ENCODE results near the gene STARD3NL. TPM values are rescaled to one million over a fixed set of nuclear protein-coding genes. Genes with fewer than 3 reads are reported as not detected.

The STARD3NL gene
- polyA plus RNA-seq, 3 donors = 36.6 to 100 (median 86.8) TPM

GRCh38 chr7:38223306-38223705, 45.3 kb downstream of the STARD3NL start:
- Histone ChIP-seq H3K79me2 (ENCODE audit: insufficient read depth, low read length) (peaks cover 3% of the 10 kb centered on the region), H3K27me3 (ENCODE audit: control insufficient read depth in 2 of 2, insufficient read depth in 2 of 2, low read length in 2 of 2) (no peaks in the 10 kb centered on the region), H3K36me3 (replicated peaks in 1 of 2; ENCODE audit: control insufficient read depth in 1 of 2, insufficient read depth in 2 of 2, low read length in 2 of 2) (peaks cover 33 to 71% of the 10 kb centered on the region in 2 donors), H3K4me2 (replicated peaks; ENCODE audit: extremely low read depth, low read length, poor library complexity, severe bottlenecking) (no peak overlapping the region), H4K20me1 (ENCODE audit: insufficient read depth, low read length) (no peaks in the 10 kb centered on the region), H3K4me1 (ENCODE audit: control insufficient read depth in 1 of 2, insufficient read depth in 2 of 2, low read length in 2 of 2) (peaks cover 11 to 16% of the 10 kb centered on the region in 2 donors), H3K9me3 (replicated peaks in 1 of 2; ENCODE audit: control insufficient read depth in 1 of 2, insufficient read depth in 1 of 2, low read length in 2 of 2) (no peaks in the 10 kb centered on the region), H3K9ac (ENCODE audit: insufficient read depth, low read length, poor library complexity, severe bottlenecking) (no peak overlapping the region), H3K27ac (ENCODE audit: low read depth in 1 of 2, low read length in 2 of 2) (peak overlapping the region in 1 of 2 donors; percentile 43), H2AFZ (ENCODE audit: insufficient read depth, low read depth, low read length, poor library complexity, severe bottlenecking) (no peak overlapping the region), H3K4me3 (replicated peaks in 1 of 3; ENCODE audit: low read depth in 2 of 3, low read length in 3 of 3) (no peak overlapping the region)
- no CpG with 5 or more reads among the region's 2 CpGs for WGBS (ENCODE audit: insufficient coverage)
- Mint-ChIP-seq H3K4me3 (no peak overlapping the region), H3K9me3 (no peaks in the 10 kb centered on the region), H3K27me3 (ENCODE audit: low read depth in 3 of 3) (no peaks in the 10 kb centered on the region), H3K4me1 (peaks cover 25% of the 10 kb centered on the region), H3K27ac (peak overlapping the region in 3 of 7 donors; percentile 49 to 76 (median 69)), H3K36me3 (peaks cover 66% of the 10 kb centered on the region in 2 donors)
- intact Hi-C loops (cut with micrococcal nuclease) = loop anchor here (2.0 to 5.0 kb wide), 2 partner anchors 116 to 117 kb away; no protein-coding TSS in a partner anchor
- peak in 2 of 3 donors; percentile 31 to 33 for DNase-seq
- TF ChIP-seq CTCF (IDR thresholded peaks at IDR 0.05) = no peak

DNA sequence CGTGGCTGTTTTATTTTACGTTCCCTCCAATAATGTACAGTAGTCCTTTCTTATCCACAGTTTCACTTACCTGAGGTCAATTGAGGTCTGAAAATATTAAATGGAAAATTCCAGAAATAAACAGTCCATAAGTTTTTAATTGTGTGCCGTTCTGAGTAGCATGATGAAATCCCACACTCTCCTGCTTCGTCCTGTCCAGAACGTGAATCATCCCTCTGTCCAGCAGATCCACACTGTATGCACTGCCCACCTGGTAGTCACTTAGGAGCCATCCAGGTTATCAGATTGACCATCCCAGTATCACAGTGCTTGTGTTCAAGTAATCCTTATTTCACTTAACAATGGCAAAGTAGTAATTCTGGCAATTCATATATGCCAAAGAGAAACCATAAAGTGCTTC, 46.3 kb downstream of the STARD3NL start:
- H3K4me3 ChIP-seq (replicated peaks in 1 of 3; ENCODE audit: low read depth in 2 of 3, low read length in 3 of 3) = no peak overlapping the region
- DNase-seq = no peak
- intact Hi-C loops (cut with micrococcal nuclease) = loop anchor here in 1 of 2 donors (5.0 kb wide), 1 partner anchor 117 kb away; no protein-coding TSS in a partner anchor
- Mint-ChIP-seq H3K27ac (peak overlapping the region in 1 of 7 donors; percentile 28), H3K9me3 (no peaks in the 10 kb centered on the region), H3K27me3 (ENCODE audit: low read depth in 3 of 3) (no peaks in the 10 kb centered on the region), H3K4me3 (no peak overlapping the region), H3K4me1 (peaks cover 25% of the 10 kb centered on the region), H3K36me3 (peaks cover 63 to 68% of the 10 kb centered on the region in 2 donors)
- H3K36me3 ChIP-seq (replicated peaks in 1 of 2; ENCODE audit: control insufficient read depth in 1 of 2, insufficient read depth in 2 of 2, low read length in 2 of 2) = peaks cover 31 to 69% of the 10 kb centered on the region in 2 donors
- H3K9ac ChIP-seq (ENCODE audit: insufficient read depth, low read length, poor library complexity, severe bottlenecking) = no peak overlapping the region
- peaks cover 11 to 16% of the 10 kb centered on the region in 2 donors for H3K4me1 ChIP-seq (ENCODE audit: control insufficient read depth in 1 of 2, insufficient read depth in 2 of 2, low read length in 2 of 2)
- H3K27me3 ChIP-seq (ENCODE audit: control insufficient read depth in 2 of 2, insufficient read depth in 2 of 2, low read length in 2 of 2) = no peaks in the 10 kb centered on the region
- WGBS (ENCODE audit: insufficient coverage) = 75% methylated on average over 3 of the region's 5 CpGs
- H3K4me2 ChIP-seq (replicated peaks; ENCODE audit: extremely low read depth, low read length, poor library complexity, severe bottlenecking) = no peak overlapping the region
- no peak for TF ChIP-seq CTCF (IDR thresholded peaks at IDR 0.05)
- H3K9me3 ChIP-seq (replicated peaks in 1 of 2; ENCODE audit: control insufficient read depth in 1 of 2, insufficient read depth in 1 of 2, low read length in 2 of 2) = no peaks in the 10 kb centered on the region
- H2AFZ ChIP-seq (ENCODE audit: insufficient read depth, low read depth, low read length, poor library complexity, severe bottlenecking) = no peak overlapping the region
- H4K20me1 ChIP-seq (ENCODE audit: insufficient read depth, low read length) = no peaks in the 10 kb centered on the region
- peaks cover 3% of the 10 kb centered on the region for H3K79me2 ChIP-seq (ENCODE audit: insufficient read depth, low read length)
- H3K27ac ChIP-seq (ENCODE audit: low read depth in 1 of 2, low read length in 2 of 2) = no peak overlapping the region
